GM23338 (cell line): ENCODE measurements around the gene C12orf43. TPM values are rescaled to one million over a fixed set of nuclear protein-coding genes. Genes with fewer than 3 reads are reported as not detected.

Experiments used
- ATAC-seq: fragments of 200-7000 bp; cut with Tn5 transposase; 3 replicates; pipeline ENCODE4 v1.9.1; 2020
- DNase-seq: peaks from one replicate; pipeline ENCODE4 v3.0.0-alpha.2; 2015; ENCODE audit warnings: low spot score
- H2AFZ ChIP-seq: fragments of 200-600 bp; sonication (generic); 2 replicates; pipeline ENCODE4 v1.8.0; 2016; ENCODE audit warnings: antibody characterized with exemption, mild to moderate bottlenecking, moderate library complexity
- H3F3A ChIP-seq: fragments of 200-600 bp; sonication (generic); replicated peaks from 2 replicates; pipeline ENCODE4 v1.8.0; 2017; ENCODE audit warnings: antibody characterized with exemption, mixed run types, low read depth
- H3K27ac ChIP-seq: fragments of 200-600 bp; sonication (generic); 2 replicates; pipeline ENCODE4 v1.6.1; 2016; ENCODE audit warnings: low read depth
- H3K27me3 ChIP-seq: fragments of 200-600 bp; sonication (generic); 2 replicates; pipeline ENCODE4 v1.8.0; 2016; ENCODE audit warnings: mild to moderate bottlenecking, mixed run types, moderate library complexity; ENCODE audit not compliant: insufficient read depth
- H3K36me3 ChIP-seq: fragments of 200-600 bp; sonication (generic); 2 replicates; pipeline ENCODE4 v1.8.0; 2016; ENCODE audit warnings: mild to moderate bottlenecking; ENCODE audit not compliant: insufficient read depth
- H3K4me1 ChIP-seq: fragments of 200-600 bp; sonication (generic); 2 replicates; pipeline ENCODE4 v1.8.0; 2016; ENCODE audit warnings: mild to moderate bottlenecking, moderate library complexity; ENCODE audit not compliant: insufficient read depth
- H3K4me2 ChIP-seq: fragments of 200-600 bp; sonication (generic); 2 replicates; pipeline ENCODE4 v1.7.1; 2017; ENCODE audit warnings: mixed run types
- H3K4me3 ChIP-seq: fragments of 200-600 bp; sonication (generic); 2 replicates; pipeline ENCODE4 v1.6.1; 2016; ENCODE audit warnings: mixed run types
- H3K79me2 ChIP-seq: fragments of 200-600 bp; sonication (generic); replicated peaks from 2 replicates; pipeline ENCODE4 v1.8.0; 2017; ENCODE audit warnings: mild to moderate bottlenecking; ENCODE audit not compliant: insufficient read depth
- H3K9me2 ChIP-seq: fragments of 200-600 bp; sonication (generic); 2 replicates; pipeline ENCODE4 v1.8.0; 2017; ENCODE audit not compliant: insufficient read depth
- H4K20me1 ChIP-seq: fragments of 200-600 bp; sonication (generic); replicated peaks from 2 replicates; pipeline ENCODE4 v1.8.0; 2017; ENCODE audit warnings: mild to moderate bottlenecking; ENCODE audit not compliant: insufficient read depth
- H3K27ac Mint-ChIP-seq: 2 replicates; pipeline ENCODE4 v1.8.0; 2020; ENCODE audit warnings: inconsistent platforms, mild to moderate bottlenecking, moderate library complexity, mixed read lengths
- H3K27me3 Mint-ChIP-seq: 3 replicates; pipeline ENCODE4 v1.8.0; 2022; ENCODE audit warnings: low read depth, mild to moderate bottlenecking, moderate library complexity, mixed read lengths, inconsistent platforms; ENCODE audit not compliant: insufficient read depth, poor library complexity
- H3K36me3 Mint-ChIP-seq: 3 replicates; pipeline ENCODE4 v1.8.0; 2021; ENCODE audit warnings: low read depth, mild to moderate bottlenecking, inconsistent platforms, moderate library complexity, mixed read lengths
- H3K4me1 Mint-ChIP-seq: 3 replicates; pipeline ENCODE4 v1.8.0; 2020; ENCODE audit warnings: mild to moderate bottlenecking, inconsistent platforms, mixed read lengths
- H3K4me3 Mint-ChIP-seq: 3 replicates; pipeline ENCODE4 v1.8.0; 2021; ENCODE audit warnings: moderate library complexity, mild to moderate bottlenecking, inconsistent platforms, mixed read lengths
- H3K9me3 Mint-ChIP-seq: 3 replicates; pipeline ENCODE4 v1.8.0; 2020; ENCODE audit warnings: moderate library complexity, mild to moderate bottlenecking, inconsistent platforms, mixed read lengths
- CREB1 ChIP-seq: fragments of 250-450 bp; sonication (Bioruptor Pico); IDR thresholded peaks from 2 replicates; pipeline ENCODE4 v1.5.0; 2020; ENCODE audit warnings: low read depth, mild to moderate bottlenecking, moderate library complexity
- EZH2 ChIP-seq: fragments of 200-600 bp; sonication (generic); IDR thresholded peaks from one replicate; pipeline ENCODE4 v1.8.0; 2017; ENCODE audit warnings: antibody characterized with exemption, mild to moderate bottlenecking, low read depth; ENCODE audit not compliant: unreplicated experiment
- EZH2phosphoT487 ChIP-seq: fragments of 200-600 bp; sonication (generic); IDR thresholded peaks from one replicate; pipeline ENCODE4 v1.8.1; 2018; ENCODE audit warnings: antibody characterized with exemption; ENCODE audit not compliant: unreplicated experiment
- JUNB ChIP-seq: IDR thresholded peaks from one replicate; pipeline ENCODE4 v1.6.1; 2016; ENCODE audit warnings: antibody characterized with exemption; ENCODE audit not compliant: unreplicated experiment
- NANOG ChIP-seq: IDR thresholded peaks from 2 replicates; pipeline ENCODE4 v1.6.1; 2016; ENCODE audit warnings: antibody characterized with exemption, borderline replicate concordance
- POLR2AphosphoS5 ChIP-seq: IDR thresholded peaks from 2 replicates; pipeline ENCODE4 v1.6.1; 2016; ENCODE audit warnings: antibody characterized with exemption, low read depth
- STAT1 ChIP-seq: IDR thresholded peaks from one replicate; pipeline ENCODE4 v1.6.1; 2016; ENCODE audit warnings: antibody characterized with exemption; ENCODE audit not compliant: unreplicated experiment
- ZNF114 ChIP-seq: fragments of 250-450 bp; sonication (Bioruptor Pico); IDR thresholded peaks from 2 replicates; pipeline ENCODE4 v1.5.0; 2020; ENCODE audit warnings: mild to moderate bottlenecking, moderate library complexity
- ZNF331 ChIP-seq: fragments of 250-450 bp; sonication (Bioruptor Pico); IDR thresholded peaks from 2 replicates; pipeline ENCODE4 v1.5.0; 2020; ENCODE audit warnings: low read depth, mild to moderate bottlenecking, moderate library complexity
- polyA plus RNA-seq: library from polyadenylated mRNA; unstranded; fragments of >200 nt; fragmentation: Nextera tagmentation; extraction: Ambion mirVana; gene quantifications from 2 replicates; pipeline ENCODE4 v1.2.1, GENCODE V29; 2016
- total RNA-seq: library from RNA; depleted of rRNA; stranded (reverse); fragments of >200 nt; shearing (Covaris generic); gene quantifications from 2 replicates; pipeline ENCODE4 v1.2.3, GENCODE V29; 2014
- TF ChIP-seq, protein P1 (sequence below): fragments of 250-450 bp; sonication (Bioruptor Pico); IDR thresholded peaks from 2 replicates; pipeline ENCODE4 v1.5.0; 2020; ENCODE audit warnings: mild to moderate bottlenecking, moderate library complexity
- TF ChIP-seq, protein P2 (sequence below), 2 experiments: fragments of 200-600 bp in 1 of 2; sonication (generic) in 1 of 2; conservative IDR thresholded peaks; 2 replicates each; pipeline versions ENCODE4 v1.5.1 to v1.6.1; 2016 to 2017; ENCODE audit warnings: antibody characterized with exemption in 2 of 2, low read depth in 2 of 2, mild to moderate bottlenecking in 2 of 2, moderate library complexity in 1 of 2
- TF ChIP-seq, protein P3 (sequence below): IDR thresholded peaks from 2 replicates; pipeline ENCODE4 v1.6.1; 2016; ENCODE audit warnings: antibody characterized with exemption
- TF ChIP-seq, protein P4 (sequence below): IDR thresholded peaks from one replicate; pipeline ENCODE4 v1.6.1; 2018; ENCODE audit warnings: antibody characterized with exemption; ENCODE audit not compliant: unreplicated experiment

Gene C12orf43
- total and polyA plus RNA-seq, 2 experiments from 2014 or later: 15.2 to 20.7 TPM

DNA sequence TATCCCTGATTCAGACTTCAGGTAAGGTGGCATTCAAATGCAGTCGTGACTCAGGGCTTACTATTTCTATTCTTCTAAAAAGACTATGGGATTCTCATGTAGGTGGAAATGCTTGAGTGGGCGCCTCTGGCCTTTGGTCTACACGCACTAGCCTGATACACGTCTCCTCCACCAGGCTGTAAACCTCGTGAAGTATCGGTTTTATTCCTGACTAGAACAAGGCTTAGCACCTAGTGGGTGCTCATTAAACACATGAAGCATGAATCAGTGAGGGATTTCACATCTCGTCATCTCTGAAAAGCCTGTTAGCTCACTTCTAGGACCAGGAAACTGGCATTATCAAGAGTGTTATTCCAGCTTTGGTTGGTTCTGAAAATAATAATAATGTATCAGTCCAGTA is 55.6 kb downstream of the C12orf43 start:
- Mint-ChIP-seq H3K4me3 (no peak overlapping the region), H3K4me1 (peaks cover 3% of the 10 kb centered on the region), H3K27ac (no peak overlapping the region), H3K9me3 (no peaks in the 10 kb centered on the region), H3K27me3 (no peaks in the 10 kb centered on the region), H3K36me3 (no peaks in the 10 kb centered on the region)
- Histone ChIP-seq H3K4me3 (no peak overlapping the region), H2AFZ (no peak overlapping the region), H3K4me2 (no peak overlapping the region), H3K36me3 (no peaks in the 10 kb centered on the region), H3F3A (no peaks in the 10 kb centered on the region), H4K20me1 (no peaks in the 10 kb centered on the region), H3K27ac (no peak overlapping the region), H3K27me3 (no peaks in the 10 kb centered on the region), H3K9me2 (no peaks in the 10 kb centered on the region), H3K4me1 (no peaks in the 10 kb centered on the region), H3K79me2 (no peaks in the 10 kb centered on the region)
- TF ChIP-seq, protein P1, sequence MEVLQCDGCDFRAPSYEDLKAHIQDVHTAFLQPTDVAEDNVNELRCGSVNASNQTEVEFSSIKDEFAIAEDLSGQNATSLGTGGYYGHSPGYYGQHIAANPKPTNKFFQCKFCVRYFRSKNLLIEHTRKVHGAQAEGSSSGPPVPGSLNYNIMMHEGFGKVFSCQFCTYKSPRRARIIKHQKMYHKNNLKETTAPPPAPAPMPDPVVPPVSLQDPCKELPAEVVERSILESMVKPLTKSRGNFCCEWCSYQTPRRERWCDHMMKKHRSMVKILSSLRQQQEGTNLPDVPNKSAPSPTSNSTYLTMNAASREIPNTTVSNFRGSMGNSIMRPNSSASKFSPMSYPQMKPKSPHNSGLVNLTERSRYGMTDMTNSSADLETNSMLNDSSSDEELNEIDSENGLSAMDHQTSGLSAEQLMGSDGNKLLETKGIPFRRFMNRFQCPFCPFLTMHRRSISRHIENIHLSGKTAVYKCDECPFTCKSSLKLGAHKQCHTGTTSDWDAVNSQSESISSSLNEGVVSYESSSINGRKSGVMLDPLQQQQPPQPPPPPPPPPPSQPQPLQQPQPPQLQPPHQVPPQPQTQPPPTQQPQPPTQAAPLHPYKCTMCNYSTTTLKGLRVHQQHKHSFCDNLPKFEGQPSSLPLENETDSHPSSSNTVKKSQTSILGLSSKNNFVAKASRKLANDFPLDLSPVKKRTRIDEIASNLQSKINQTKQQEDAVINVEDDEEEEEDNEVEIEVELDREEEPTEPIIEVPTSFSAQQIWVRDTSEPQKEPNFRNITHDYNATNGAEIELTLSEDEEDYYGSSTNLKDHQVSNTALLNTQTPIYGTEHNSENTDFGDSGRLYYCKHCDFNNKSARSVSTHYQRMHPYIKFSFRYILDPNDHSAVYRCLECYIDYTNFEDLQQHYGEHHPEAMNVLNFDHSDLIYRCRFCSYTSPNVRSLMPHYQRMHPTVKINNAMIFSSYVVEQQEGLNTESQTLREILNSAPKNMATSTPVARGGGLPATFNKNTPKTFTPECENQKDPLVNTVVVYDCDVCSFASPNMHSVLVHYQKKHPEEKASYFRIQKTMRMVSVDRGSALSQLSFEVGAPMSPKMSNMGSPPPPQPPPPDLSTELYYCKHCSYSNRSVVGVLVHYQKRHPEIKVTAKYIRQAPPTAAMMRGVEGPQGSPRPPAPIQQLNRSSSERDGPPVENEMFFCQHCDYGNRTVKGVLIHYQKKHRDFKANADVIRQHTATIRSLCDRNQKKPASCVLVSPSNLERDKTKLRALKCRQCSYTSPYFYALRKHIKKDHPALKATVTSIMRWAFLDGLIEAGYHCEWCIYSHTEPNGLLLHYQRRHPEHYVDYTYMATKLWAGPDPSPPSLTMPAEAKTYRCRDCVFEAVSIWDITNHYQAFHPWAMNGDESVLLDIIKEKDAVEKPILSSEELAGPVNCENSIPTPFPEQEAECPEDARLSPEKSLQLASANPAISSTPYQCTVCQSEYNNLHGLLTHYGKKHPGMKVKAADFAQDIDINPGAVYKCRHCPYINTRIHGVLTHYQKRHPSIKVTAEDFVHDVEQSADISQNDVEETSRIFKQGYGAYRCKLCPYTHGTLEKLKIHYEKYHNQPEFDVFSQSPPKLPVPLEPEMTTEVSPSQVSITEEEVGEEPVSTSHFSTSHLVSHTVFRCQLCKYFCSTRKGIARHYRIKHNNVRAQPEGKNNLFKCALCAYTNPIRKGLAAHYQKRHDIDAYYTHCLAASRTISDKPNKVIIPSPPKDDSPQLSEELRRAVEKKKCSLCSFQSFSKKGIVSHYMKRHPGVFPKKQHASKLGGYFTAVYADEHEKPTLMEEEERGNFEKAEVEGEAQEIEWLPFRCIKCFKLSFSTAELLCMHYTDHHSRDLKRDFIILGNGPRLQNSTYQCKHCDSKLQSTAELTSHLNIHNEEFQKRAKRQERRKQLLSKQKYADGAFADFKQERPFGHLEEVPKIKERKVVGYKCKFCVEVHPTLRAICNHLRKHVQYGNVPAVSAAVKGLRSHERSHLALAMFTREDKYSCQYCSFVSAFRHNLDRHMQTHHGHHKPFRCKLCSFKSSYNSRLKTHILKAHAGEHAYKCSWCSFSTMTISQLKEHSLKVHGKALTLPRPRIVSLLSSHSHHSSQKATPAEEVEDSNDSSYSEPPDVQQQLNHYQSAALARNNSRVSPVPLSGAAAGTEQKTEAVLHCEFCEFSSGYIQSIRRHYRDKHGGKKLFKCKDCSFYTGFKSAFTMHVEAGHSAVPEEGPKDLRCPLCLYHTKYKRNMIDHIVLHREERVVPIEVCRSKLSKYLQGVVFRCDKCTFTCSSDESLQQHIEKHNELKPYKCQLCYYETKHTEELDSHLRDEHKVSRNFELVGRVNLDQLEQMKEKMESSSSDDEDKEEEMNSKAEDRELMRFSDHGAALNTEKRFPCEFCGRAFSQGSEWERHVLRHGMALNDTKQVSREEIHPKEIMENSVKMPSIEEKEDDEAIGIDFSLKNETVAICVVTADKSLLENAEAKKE (CRISPR knock-in tag): no peak
- TF ChIP-seq ZNF331 (no peak), POLR2AphosphoS5 (no peak), STAT1 (no peak), CREB1 (CRISPR knock-in tag) (no peak), EZH2 (no peak), EZH2phosphoT487 (no peak), JUNB (no peak), ZNF114 (CRISPR knock-in tag) (no peak), NANOG (no peak)
- TF ChIP-seq, protein P2, sequence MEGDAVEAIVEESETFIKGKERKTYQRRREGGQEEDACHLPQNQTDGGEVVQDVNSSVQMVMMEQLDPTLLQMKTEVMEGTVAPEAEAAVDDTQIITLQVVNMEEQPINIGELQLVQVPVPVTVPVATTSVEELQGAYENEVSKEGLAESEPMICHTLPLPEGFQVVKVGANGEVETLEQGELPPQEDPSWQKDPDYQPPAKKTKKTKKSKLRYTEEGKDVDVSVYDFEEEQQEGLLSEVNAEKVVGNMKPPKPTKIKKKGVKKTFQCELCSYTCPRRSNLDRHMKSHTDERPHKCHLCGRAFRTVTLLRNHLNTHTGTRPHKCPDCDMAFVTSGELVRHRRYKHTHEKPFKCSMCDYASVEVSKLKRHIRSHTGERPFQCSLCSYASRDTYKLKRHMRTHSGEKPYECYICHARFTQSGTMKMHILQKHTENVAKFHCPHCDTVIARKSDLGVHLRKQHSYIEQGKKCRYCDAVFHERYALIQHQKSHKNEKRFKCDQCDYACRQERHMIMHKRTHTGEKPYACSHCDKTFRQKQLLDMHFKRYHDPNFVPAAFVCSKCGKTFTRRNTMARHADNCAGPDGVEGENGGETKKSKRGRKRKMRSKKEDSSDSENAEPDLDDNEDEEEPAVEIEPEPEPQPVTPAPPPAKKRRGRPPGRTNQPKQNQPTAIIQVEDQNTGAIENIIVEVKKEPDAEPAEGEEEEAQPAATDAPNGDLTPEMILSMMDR (conservative IDR thresholded peaks at IDR 0.05; ENCODE audit: low read depth in 2 of 2): no peak
- TF ChIP-seq, protein P3, sequence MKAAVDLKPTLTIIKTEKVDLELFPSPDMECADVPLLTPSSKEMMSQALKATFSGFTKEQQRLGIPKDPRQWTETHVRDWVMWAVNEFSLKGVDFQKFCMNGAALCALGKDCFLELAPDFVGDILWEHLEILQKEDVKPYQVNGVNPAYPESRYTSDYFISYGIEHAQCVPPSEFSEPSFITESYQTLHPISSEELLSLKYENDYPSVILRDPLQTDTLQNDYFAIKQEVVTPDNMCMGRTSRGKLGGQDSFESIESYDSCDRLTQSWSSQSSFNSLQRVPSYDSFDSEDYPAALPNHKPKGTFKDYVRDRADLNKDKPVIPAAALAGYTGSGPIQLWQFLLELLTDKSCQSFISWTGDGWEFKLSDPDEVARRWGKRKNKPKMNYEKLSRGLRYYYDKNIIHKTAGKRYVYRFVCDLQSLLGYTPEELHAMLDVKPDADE: no peak
- TF ChIP-seq, protein P4, sequence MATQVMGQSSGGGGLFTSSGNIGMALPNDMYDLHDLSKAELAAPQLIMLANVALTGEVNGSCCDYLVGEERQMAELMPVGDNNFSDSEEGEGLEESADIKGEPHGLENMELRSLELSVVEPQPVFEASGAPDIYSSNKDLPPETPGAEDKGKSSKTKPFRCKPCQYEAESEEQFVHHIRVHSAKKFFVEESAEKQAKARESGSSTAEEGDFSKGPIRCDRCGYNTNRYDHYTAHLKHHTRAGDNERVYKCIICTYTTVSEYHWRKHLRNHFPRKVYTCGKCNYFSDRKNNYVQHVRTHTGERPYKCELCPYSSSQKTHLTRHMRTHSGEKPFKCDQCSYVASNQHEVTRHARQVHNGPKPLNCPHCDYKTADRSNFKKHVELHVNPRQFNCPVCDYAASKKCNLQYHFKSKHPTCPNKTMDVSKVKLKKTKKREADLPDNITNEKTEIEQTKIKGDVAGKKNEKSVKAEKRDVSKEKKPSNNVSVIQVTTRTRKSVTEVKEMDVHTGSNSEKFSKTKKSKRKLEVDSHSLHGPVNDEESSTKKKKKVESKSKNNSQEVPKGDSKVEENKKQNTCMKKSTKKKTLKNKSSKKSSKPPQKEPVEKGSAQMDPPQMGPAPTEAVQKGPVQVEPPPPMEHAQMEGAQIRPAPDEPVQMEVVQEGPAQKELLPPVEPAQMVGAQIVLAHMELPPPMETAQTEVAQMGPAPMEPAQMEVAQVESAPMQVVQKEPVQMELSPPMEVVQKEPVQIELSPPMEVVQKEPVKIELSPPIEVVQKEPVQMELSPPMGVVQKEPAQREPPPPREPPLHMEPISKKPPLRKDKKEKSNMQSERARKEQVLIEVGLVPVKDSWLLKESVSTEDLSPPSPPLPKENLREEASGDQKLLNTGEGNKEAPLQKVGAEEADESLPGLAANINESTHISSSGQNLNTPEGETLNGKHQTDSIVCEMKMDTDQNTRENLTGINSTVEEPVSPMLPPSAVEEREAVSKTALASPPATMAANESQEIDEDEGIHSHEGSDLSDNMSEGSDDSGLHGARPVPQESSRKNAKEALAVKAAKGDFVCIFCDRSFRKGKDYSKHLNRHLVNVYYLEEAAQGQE: no peak
- DNase-seq (no peak), ATAC-seq (no peak)
